HepG2 (cell line): ENCODE data around the gene GRAP. TPM values are rescaled to one million over a fixed set of nuclear protein-coding genes. Genes with fewer than 3 reads are reported as not detected.

Experiments used
- BHLHE40 ChIP-seq: IDR thresholded peaks from 2 replicates; pipeline ENCODE4 v1.6.1; 2011; ENCODE audit warnings: low read length, improper control_type of control experiment
- FOXO1 ChIP-seq: sonication (generic); formaldehyde crosslinking; IDR thresholded peaks from 2 replicates; pipeline ENCODE4 v1.4.0; 2020; ENCODE audit warnings: missing genetic modification reagents
- HNF4A ChIP-seq: sonication (generic); formaldehyde crosslinking; IDR thresholded peaks from 2 replicates; pipeline ENCODE4 v1.4.0; 2020; ENCODE audit warnings: missing genetic modification reagents
- ISX ChIP-seq: sonication (generic); formaldehyde crosslinking; conservative IDR thresholded peaks from 2 replicates; pipeline ENCODE4 v1.5.0; 2020; ENCODE audit warnings: missing genetic modification reagents
- MAZ ChIP-seq, 2 experiments: sonication (generic) in 1 of 2; formaldehyde crosslinking in 1 of 2; IDR thresholded peaks; 2 replicates each; pipeline versions ENCODE4 v1.5.0 to v1.6.1; 2012 to 2020; ENCODE audit warnings: low read depth in 2 of 2, mild to moderate bottlenecking in 2 of 2, borderline replicate concordance in 1 of 2, improper control_type of control experiment in 1 of 2, low read length in 1 of 2, missing genetic modification reagents in 1 of 2, moderate library complexity in 1 of 2
- ZBTB3 ChIP-seq: sonication (generic); formaldehyde crosslinking; IDR thresholded peaks from 2 replicates; pipeline ENCODE4 v1.4.0; 2020; ENCODE audit warnings: low read depth, mild to moderate bottlenecking, moderate library complexity, missing genetic modification reagents, borderline replicate concordance
- polyA plus RNA-seq, 8 experiments: library from polyadenylated mRNA; depleted of rRNA in 3 of 8; stranded (reverse) in 7 of 8; unstranded in 1 of 8; fragments of >200 nt; fragmentation: Illumina TruSeq in 4 of 8; extraction: Trizol in 4 of 8; gene quantifications; 2 replicates each; pipeline versions ENCODE4 v1.2.1 to v1.2.3, GENCODE V29; 2011 to 2016; ENCODE audit warnings: low read depth in 4 of 8, missing spikeins in 1 of 8, mixed read lengths in 1 of 8; ENCODE audit not compliant: insufficient read depth in 1 of 8
- total RNA-seq, 5 experiments: library from RNA; depleted of rRNA; stranded (reverse); fragments of >200 nt; fragmentation: Illumina TruSeq; extraction: Trizol; gene quantifications; 2 replicates each; pipeline ENCODE4 v1.2.3, GENCODE V29; 2016; ENCODE audit warnings: low read depth in 1 of 5
- TF ChIP-seq, protein P1 (sequence below): IDR thresholded peaks from 2 replicates; pipeline ENCODE4 v1.6.1; 2016
- TF ChIP-seq, protein P2 (sequence below): sonication (generic); formaldehyde crosslinking; IDR thresholded peaks from 2 replicates; pipeline ENCODE4 v1.4.0; 2020; ENCODE audit warnings: mild to moderate bottlenecking, missing genetic modification reagents
- TF ChIP-seq, protein P3 (sequence below): sonication (generic); formaldehyde crosslinking; IDR thresholded peaks from 2 replicates; pipeline ENCODE4 v1.4.0; 2020; ENCODE audit warnings: missing genetic modification reagents

Gene GRAP
- total and polyA plus RNA-seq, 2 of the 13 experiments (the other 11 are each of a cell fraction or from before 2014, with no cell fraction given): 0.77 to 1.7 TPM

DNA sequence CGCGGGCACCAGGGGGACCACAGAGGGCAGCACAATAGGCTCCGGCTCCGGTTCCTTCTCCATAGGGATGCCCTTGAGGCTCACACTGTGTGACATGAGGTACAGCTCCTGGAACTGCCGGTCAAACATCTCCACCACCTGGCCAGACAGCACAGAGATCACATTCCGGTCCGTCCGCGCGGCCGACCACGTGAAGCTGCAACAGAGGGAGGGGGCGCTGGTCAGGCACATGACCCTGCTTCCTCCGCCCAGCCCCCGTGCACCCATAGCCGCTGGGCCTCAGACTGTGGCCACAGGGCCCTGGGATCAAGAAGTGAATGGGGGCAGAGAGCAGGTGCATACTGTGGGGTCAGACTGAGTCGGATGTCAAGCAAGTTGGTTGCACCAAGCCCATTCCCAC, 68.1 kb downstream of the GRAP start (continued):
- TF ChIP-seq, protein P1, sequence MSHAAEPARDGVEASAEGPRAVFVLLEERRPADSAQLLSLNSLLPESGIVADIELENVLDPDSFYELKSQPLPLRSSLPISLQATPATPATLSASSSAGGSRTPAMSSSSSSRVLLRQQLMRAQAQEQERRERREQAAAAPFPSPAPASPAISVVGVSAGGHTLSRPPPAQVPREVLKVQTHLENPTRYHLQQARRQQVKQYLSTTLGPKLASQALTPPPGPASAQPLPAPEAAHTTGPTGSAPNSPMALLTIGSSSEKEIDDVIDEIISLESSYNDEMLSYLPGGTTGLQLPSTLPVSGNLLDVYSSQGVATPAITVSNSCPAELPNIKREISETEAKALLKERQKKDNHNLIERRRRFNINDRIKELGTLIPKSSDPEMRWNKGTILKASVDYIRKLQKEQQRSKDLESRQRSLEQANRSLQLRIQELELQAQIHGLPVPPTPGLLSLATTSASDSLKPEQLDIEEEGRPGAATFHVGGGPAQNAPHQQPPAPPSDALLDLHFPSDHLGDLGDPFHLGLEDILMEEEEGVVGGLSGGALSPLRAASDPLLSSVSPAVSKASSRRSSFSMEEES (CRISPR knock-in tag): peak; percentile 37; the same call in 1 of the 2 replicates
- TF ChIP-seq, protein P2, sequence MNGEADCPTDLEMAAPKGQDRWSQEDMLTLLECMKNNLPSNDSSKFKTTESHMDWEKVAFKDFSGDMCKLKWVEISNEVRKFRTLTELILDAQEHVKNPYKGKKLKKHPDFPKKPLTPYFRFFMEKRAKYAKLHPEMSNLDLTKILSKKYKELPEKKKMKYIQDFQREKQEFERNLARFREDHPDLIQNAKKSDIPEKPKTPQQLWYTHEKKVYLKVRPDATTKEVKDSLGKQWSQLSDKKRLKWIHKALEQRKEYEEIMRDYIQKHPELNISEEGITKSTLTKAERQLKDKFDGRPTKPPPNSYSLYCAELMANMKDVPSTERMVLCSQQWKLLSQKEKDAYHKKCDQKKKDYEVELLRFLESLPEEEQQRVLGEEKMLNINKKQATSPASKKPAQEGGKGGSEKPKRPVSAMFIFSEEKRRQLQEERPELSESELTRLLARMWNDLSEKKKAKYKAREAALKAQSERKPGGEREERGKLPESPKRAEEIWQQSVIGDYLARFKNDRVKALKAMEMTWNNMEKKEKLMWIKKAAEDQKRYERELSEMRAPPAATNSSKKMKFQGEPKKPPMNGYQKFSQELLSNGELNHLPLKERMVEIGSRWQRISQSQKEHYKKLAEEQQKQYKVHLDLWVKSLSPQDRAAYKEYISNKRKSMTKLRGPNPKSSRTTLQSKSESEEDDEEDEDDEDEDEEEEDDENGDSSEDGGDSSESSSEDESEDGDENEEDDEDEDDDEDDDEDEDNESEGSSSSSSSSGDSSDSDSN (CRISPR knock-in tag): no peak
- TF ChIP-seq HNF4A (CRISPR knock-in tag) (0 out of 2 replicates have a peak, but pooled peaks have one; percentile 7), BHLHE40 (0 out of 2 replicates have a peak, but pooled peaks have one; percentile 22), MAZ (IDR thresholded peaks at IDR 0.05; ENCODE audit: borderline replicate concordance, low read depth, low read length) (no peak), MAZ (CRISPR knock-in tag; IDR thresholded peaks at IDR 0.05; ENCODE audit: low read depth) (no peak), ZBTB3 (CRISPR knock-in tag) (no peak), ISX (CRISPR knock-in tag) (no peak), FOXO1 (CRISPR knock-in tag) (no peak)
- TF ChIP-seq, protein P3, sequence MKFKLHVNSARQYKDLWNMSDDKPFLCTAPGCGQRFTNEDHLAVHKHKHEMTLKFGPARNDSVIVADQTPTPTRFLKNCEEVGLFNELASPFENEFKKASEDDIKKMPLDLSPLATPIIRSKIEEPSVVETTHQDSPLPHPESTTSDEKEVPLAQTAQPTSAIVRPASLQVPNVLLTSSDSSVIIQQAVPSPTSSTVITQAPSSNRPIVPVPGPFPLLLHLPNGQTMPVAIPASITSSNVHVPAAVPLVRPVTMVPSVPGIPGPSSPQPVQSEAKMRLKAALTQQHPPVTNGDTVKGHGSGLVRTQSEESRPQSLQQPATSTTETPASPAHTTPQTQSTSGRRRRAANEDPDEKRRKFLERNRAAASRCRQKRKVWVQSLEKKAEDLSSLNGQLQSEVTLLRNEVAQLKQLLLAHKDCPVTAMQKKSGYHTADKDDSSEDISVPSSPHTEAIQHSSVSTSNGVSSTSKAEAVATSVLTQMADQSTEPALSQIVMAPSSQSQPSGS (CRISPR knock-in tag): no peak
